Smooth muscle cell (in vitro differentiated cells): ENCODE data around the gene LHX4. TPM values are rescaled to one million over a fixed set of nuclear protein-coding genes. Genes with fewer than 3 reads are reported as not detected.

Experiments used
- DNase-seq: peaks from one replicate; lab custom pipeline; 2025; ENCODE audit not compliant: unreplicated experiment; lab: John Stamatoyannopoulos, UW
- H2AFZ ChIP-seq: fragments of 200-600 bp; sonication (generic); 2 replicates; pipeline ENCODE4 v1.6.0; 2016; ENCODE audit warnings: antibody characterized with exemption, low read depth, mild to moderate bottlenecking
- H3F3A ChIP-seq: fragments of 200-600 bp; sonication (generic); 2 replicates; pipeline ENCODE4 v1.6.0; 2017; ENCODE audit warnings: antibody characterized with exemption, low read depth
- H3K27ac ChIP-seq: fragments of 200-600 bp; sonication (generic); 2 replicates; pipeline ENCODE4 v1.5.1; 2016; ENCODE audit warnings: low read depth, mild to moderate bottlenecking
- H3K27me3 ChIP-seq: fragments of 200-600 bp; sonication (generic); 2 replicates; pipeline ENCODE4 v1.6.1; 2016; ENCODE audit warnings: low read depth, mild to moderate bottlenecking
- H3K36me3 ChIP-seq: fragments of 200-600 bp; sonication (generic); 2 replicates; pipeline ENCODE4 v1.5.1; 2016; ENCODE audit warnings: low read depth
- H3K4me1 ChIP-seq: fragments of 200-600 bp; sonication (generic); 2 replicates; pipeline ENCODE4 v1.5.1; 2016; ENCODE audit warnings: low read depth
- H3K4me2 ChIP-seq: fragments of 200-600 bp; sonication (generic); 2 replicates; pipeline ENCODE4 v1.6.0; 2016; ENCODE audit warnings: mild to moderate bottlenecking
- H3K4me3 ChIP-seq: fragments of 200-600 bp; sonication (generic); 2 replicates; pipeline ENCODE4 v1.5.1; 2016; ENCODE audit warnings: mild to moderate bottlenecking
- H3K79me2 ChIP-seq: fragments of 200-600 bp; sonication (generic); 2 replicates; pipeline ENCODE4 v1.6.0; 2016; ENCODE audit warnings: low read depth, mild to moderate bottlenecking
- H3K9ac ChIP-seq: fragments of 200-600 bp; sonication (generic); 2 replicates; pipeline ENCODE4 v1.6.0; 2016; ENCODE audit warnings: low read depth
- H3K9me3 ChIP-seq: fragments of 200-600 bp; sonication (generic); replicated peaks from 2 replicates; pipeline ENCODE4 v1.5.1; 2016; ENCODE audit warnings: low read depth
- H4K20me1 ChIP-seq: fragments of 200-600 bp; sonication (generic); 2 replicates; pipeline ENCODE4 v1.6.0; 2016; ENCODE audit warnings: low read depth
- CTCF ChIP-seq: fragments of 200-600 bp; sonication (generic); IDR thresholded peaks from 2 replicates; pipeline ENCODE4 v1.5.1; 2017; ENCODE audit warnings: borderline replicate concordance, mild to moderate bottlenecking, antibody characterized with exemption; ENCODE audit not compliant: insufficient read depth, poor library complexity, severe bottlenecking
- WGBS: methylation state at CpG from one replicate; pipeline ENCODE4 v1.1.7; 2016; ENCODE audit warnings: low lambda C conversion rate; 5-methylcytosine and 5-hydroxymethylcytosine counted together
- polyA plus RNA-seq: library from polyadenylated mRNA; unstranded; fragments of >200 nt; fragmentation: Nextera tagmentation; extraction: Ambion mirVana; gene quantifications from 2 replicates; pipeline ENCODE4 v1.2.1, GENCODE V29; 2016
- total RNA-seq: library from RNA; depleted of rRNA; stranded (reverse); fragments of >200 nt; gene quantifications from 2 replicates; pipeline ENCODE4 v1.2.3, GENCODE V29; 2014

Gene LHX4
- total and polyA plus RNA-seq, 2 experiments from 2014 or later: not detected

GRCh38 chr1:180278596-180279395 is 48.7 kb downstream of the LHX4 start:
- no peak overlapping the region for H3K4me2 ChIP-seq
- peaks cover 5% of the 10 kb centered on the region for H3K4me1 ChIP-seq
- no peaks in the 10 kb centered on the region for H3K27me3 ChIP-seq
- H3K9me3 ChIP-seq: no peaks in the 10 kb centered on the region
- no peak for TF ChIP-seq CTCF
- no peak for DNase-seq
- H3K9ac ChIP-seq: no peak overlapping the region
- no peak overlapping the region for H3K27ac ChIP-seq
- no peaks in the 10 kb centered on the region for H3F3A ChIP-seq
- no peaks in the 10 kb centered on the region for H3K36me3 ChIP-seq
- H3K4me3 ChIP-seq: no peak overlapping the region
- H3K79me2 ChIP-seq: no peaks in the 10 kb centered on the region
- no peaks in the 10 kb centered on the region for H4K20me1 ChIP-seq
- WGBS: 96% methylated on average over 9 of the region's 9 CpGs
- H2AFZ ChIP-seq: no peak overlapping the region

GRCh38 chr1:180279651-180280050 is 49.6 kb downstream of the LHX4 start:
- Histone ChIP-seq H3K9me3 (no peaks in the 10 kb centered on the region), H3K36me3 (no peaks in the 10 kb centered on the region), H3K27me3 (no peaks in the 10 kb centered on the region), H3K9ac (no peak overlapping the region), H3F3A (no peaks in the 10 kb centered on the region), H4K20me1 (no peaks in the 10 kb centered on the region), H3K79me2 (no peaks in the 10 kb centered on the region), H2AFZ (no peak overlapping the region), H3K4me2 (no peak overlapping the region), H3K4me1 (peaks cover 5% of the 10 kb centered on the region), H3K4me3 (no peak overlapping the region), H3K27ac (no peak overlapping the region)
- no peak for DNase-seq
- WGBS: 100% methylated on average over 1 of the region's 1 CpG
- no peak for TF ChIP-seq CTCF

GRCh38 chr1:180280617-180281016 is 50.6 kb downstream of the LHX4 start:
- H4K20me1 ChIP-seq: no peaks in the 10 kb centered on the region
- no peak overlapping the region for H3K4me2 ChIP-seq
- no peaks in the 10 kb centered on the region for H3K27me3 ChIP-seq
- no peak for TF ChIP-seq CTCF
- no peak overlapping the region for H3K9ac ChIP-seq
- WGBS: 99% methylated on average over 2 of the region's 2 CpGs
- no peak overlapping the region for H2AFZ ChIP-seq
- H3K36me3 ChIP-seq: no peaks in the 10 kb centered on the region
- H3K27ac ChIP-seq: no peak overlapping the region
- peaks cover 5% of the 10 kb centered on the region for H3K4me1 ChIP-seq
- H3K79me2 ChIP-seq: no peaks in the 10 kb centered on the region
- H3K4me3 ChIP-seq: no peak overlapping the region
- DNase-seq: no peak
- H3K9me3 ChIP-seq: no peaks in the 10 kb centered on the region
- no peaks in the 10 kb centered on the region for H3F3A ChIP-seq

- no peak for TF ChIP-seq CTCF
- Histone ChIP-seq H3K36me3 (no peaks in the 10 kb centered on the region), H3K4me2 (no peak overlapping the region), H3K27me3 (no peaks in the 10 kb centered on the region), H3K79me2 (no peaks in the 10 kb centered on the region), H4K20me1 (no peaks in the 10 kb centered on the region), H3K9me3 (no peaks in the 10 kb centered on the region), H3F3A (no peaks in the 10 kb centered on the region), H3K27ac (no peak overlapping the region), H3K4me1 (peaks cover 5% of the 10 kb centered on the region), H2AFZ (no peak overlapping the region), H3K4me3 (no peak overlapping the region), H3K9ac (no peak overlapping the region)
- 100% methylated on average over 1 of the region's 1 CpG for WGBS
- DNase-seq: no peak
These were observed 51.4 kb downstream of the LHX4 start for GRCh38 chr1:180281490-180281889.
